Measurements from ENCODE around the gene CNIH1.
"Not testable (repeated sequence)": the region's sequence is repeated elsewhere in the genome, so short reads cannot be mapped to it uniquely, and the experiment has no call there.

CNIH1 gene

GRCh38 chr14:54446161-54446693 is 5.1 kb upstream of the CNIH1 start:
- no peak for DNase-seq (ENCODE audit: low read depth)
- H3K4me3 ChIP-seq (ENCODE audit: low read depth, low read length) = no peak overlapping the region
- TF ChIP-seq, protein P1, sequence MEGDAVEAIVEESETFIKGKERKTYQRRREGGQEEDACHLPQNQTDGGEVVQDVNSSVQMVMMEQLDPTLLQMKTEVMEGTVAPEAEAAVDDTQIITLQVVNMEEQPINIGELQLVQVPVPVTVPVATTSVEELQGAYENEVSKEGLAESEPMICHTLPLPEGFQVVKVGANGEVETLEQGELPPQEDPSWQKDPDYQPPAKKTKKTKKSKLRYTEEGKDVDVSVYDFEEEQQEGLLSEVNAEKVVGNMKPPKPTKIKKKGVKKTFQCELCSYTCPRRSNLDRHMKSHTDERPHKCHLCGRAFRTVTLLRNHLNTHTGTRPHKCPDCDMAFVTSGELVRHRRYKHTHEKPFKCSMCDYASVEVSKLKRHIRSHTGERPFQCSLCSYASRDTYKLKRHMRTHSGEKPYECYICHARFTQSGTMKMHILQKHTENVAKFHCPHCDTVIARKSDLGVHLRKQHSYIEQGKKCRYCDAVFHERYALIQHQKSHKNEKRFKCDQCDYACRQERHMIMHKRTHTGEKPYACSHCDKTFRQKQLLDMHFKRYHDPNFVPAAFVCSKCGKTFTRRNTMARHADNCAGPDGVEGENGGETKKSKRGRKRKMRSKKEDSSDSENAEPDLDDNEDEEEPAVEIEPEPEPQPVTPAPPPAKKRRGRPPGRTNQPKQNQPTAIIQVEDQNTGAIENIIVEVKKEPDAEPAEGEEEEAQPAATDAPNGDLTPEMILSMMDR (IDR thresholded peaks at IDR 0.05; ENCODE audit: low read depth, low read length, missing control alignments) = no peak

DNA sequence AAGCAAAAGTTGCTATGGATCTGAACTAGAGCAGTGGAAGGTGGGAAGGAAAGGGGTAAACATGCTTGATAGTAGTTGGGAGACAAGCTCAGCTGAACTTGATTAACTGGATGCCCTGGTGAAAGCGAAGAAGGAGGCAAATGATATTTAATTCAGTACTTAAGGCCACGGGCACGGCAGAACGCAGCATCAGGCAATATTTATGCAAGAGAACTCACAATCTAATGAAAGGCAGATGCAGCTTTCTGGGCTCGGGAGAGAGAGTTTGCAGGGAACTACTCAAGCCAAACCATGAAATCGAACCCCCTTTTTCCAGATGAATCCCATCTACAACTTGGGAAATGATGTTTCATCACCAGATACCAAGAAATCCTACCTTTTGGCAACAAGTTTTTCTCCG is 3.5 kb upstream of the CNIH1 start:
- TF ChIP-seq, protein P1 (IDR thresholded peaks at IDR 0.05; ENCODE audit: low read depth, low read length, missing control alignments) = no peak
- no peak for DNase-seq (ENCODE audit: low read depth)
- H3K4me3 ChIP-seq (ENCODE audit: low read depth, low read length) = no peak overlapping the region

DNA sequence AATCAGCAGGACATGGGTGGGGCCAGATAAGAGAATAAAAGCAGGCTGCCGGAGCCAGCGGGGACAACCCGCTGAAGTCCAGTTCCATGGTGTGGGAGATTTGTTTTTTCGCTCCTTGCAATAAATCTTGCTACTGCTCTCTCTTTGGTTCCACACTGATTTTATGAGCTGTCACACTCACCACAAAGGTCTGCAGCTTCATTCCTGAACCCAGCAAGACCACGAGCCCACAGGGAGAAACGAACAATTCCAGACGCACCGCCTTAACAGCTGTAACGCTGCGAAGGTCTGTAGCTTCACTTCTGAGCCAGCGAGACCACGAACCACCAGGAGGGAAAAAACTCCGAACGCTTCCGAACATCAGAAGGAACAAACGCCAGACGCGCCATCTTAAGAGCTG is 2.8 kb upstream of the CNIH1 start:
- TF ChIP-seq, protein P1 (IDR thresholded peaks at IDR 0.05; ENCODE audit: low read depth, low read length, missing control alignments) = no peak
- no peak overlapping the region for H3K4me3 ChIP-seq (ENCODE audit: low read depth, low read length)
- DNase-seq (ENCODE audit: low read depth) = no peak

DNA sequence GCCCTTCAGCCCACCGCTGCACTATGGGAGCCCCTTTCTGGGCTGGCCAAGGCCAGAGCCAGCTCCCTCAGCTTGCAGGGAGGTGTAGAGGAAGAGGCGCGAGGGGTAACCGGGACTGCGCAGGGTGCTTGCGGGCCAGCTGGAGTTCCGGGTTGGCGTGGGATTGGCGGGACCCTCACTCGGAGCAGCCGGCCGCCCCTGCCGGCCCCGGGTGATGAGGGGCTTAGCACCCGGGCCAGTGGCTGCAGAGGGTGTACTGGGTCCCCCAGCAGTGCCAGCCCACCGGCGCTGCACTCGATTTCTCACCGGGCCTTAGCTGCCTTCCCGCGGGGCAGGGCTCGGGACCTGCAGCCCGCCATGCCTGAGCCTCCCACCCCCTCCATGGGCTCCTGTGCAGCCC is 1.8 kb upstream of the CNIH1 start:
- H3K4me3 ChIP-seq (ENCODE audit: low read depth, low read length); DNase-seq (ENCODE audit: low read depth): not testable (repeated sequence)

- H3K4me3 ChIP-seq (ENCODE audit: low read depth, low read length) = peak overlapping the region; percentile 88
- TF ChIP-seq, protein P1 (IDR thresholded peaks at IDR 0.05; ENCODE audit: low read depth, low read length, missing control alignments) = no peak
- no peak for DNase-seq (ENCODE audit: low read depth)
Observed at GRCh38 chr14:54440476-54440872, 700 bp downstream of the CNIH1 start.

GRCh38 chr14:54440037-54440436 is 1.1 kb downstream of the CNIH1 start:
- peak overlapping the region; percentile 88 for H3K4me3 ChIP-seq (ENCODE audit: low read depth, low read length)
- no peak for DNase-seq (ENCODE audit: low read depth)
- TF ChIP-seq, protein P1 (IDR thresholded peaks at IDR 0.05; ENCODE audit: low read depth, low read length, missing control alignments) = no peak

GRCh38 chr14:54438703-54439102 is 2.5 kb downstream of the CNIH1 start:
- TF ChIP-seq, protein P1 (IDR thresholded peaks at IDR 0.05; ENCODE audit: low read depth, low read length, missing control alignments) = no peak
- no peak overlapping the region for H3K4me3 ChIP-seq (ENCODE audit: low read depth, low read length)
- no peak for DNase-seq (ENCODE audit: low read depth)

- DNase-seq (ENCODE audit: low read depth); H3K4me3 ChIP-seq (ENCODE audit: low read depth, low read length): not testable (repeated sequence)
Observed at GRCh38 chr14:54437954-54438353, 3.2 kb downstream of the CNIH1 start.
